PC-9 (cell line): ENCODE measurements around the gene RABL6.

Source experiments
- CTCF ChIP-seq: fragments of 200-600 bp; sonication (generic); conservative IDR thresholded peaks from 2 replicates; pipeline ENCODE4 v1.6.1; 2017; ENCODE audit warnings: mixed run types, antibody characterized with exemption, mild to moderate bottlenecking, moderate library complexity
- EZH2 ChIP-seq: fragments of 200-600 bp; sonication (generic); IDR thresholded peaks from 2 replicates; pipeline ENCODE4 v1.8.0; 2017; ENCODE audit warnings: antibody characterized with exemption, low read depth

- TF ChIP-seq CTCF (no peak), EZH2 (no peak)
Measured at GRCh38 chr9:136848393-136849037, 40.8 kb downstream of the RABL6 start.
